HCT116 (cell line): ENCODE results near the gene TUBA8. TPM values are rescaled to one million over a fixed set of nuclear protein-coding genes. Genes with fewer than 3 reads are reported as not detected.

Source experiments
- ATAC-seq: fragments of 200-7000 bp; cut with Tn5 transposase; 2 replicates; pipeline ENCODE4 v1.9.1; 2020; ENCODE audit warnings: mild to moderate bottlenecking, moderate library complexity
- BruUV-seq: library from RNA; stranded (reverse); fragments of 400-500 nt; replicated peaks from 2 replicates; lab custom pipeline; 2021; lab: Mats Ljungman, UMichigan
- CTCF ChIA-PET: fragments of 300-600 bp; sonication (Branson Sonifier 250); formaldehyde crosslinking; loops from one replicate; lab custom pipeline; 2021; ENCODE audit warnings: antibody characterized with exemption; lab: Charles Lee
- POLR2A ChIA-PET: fragments of 300-600, 350-600 bp; sonication (Branson Sonifier 250); formaldehyde crosslinking; loops from one replicate; lab custom pipeline; 2021; ENCODE audit warnings: antibody characterized with exemption; lab: Charles Lee
- RAD21 ChIA-PET, 2 experiments: fragments of 300-600 bp; sonication (Branson Sonifier 250); formaldehyde crosslinking; loops; one replicate each; lab custom pipeline; 2023; ENCODE audit warnings: low total read pairs in 2 of 2; ENCODE audit not compliant: uncharacterized antibody in 2 of 2, unreplicated experiment in 2 of 2, low non-redundant PET in 1 of 2; lab: Charles Lee
- DNase-seq: peaks from one replicate; pipeline ENCODE4 v3.0.0-alpha.2; 2010; ENCODE audit warnings: low read depth, low spot score
- H2AFZ ChIP-seq: fragments of 200-600 bp; shearing (Covaris generic), sonication (generic); 2 replicates; pipeline ENCODE4 v1.6.1; 2017; ENCODE audit warnings: low read depth, mixed run types, mixed read lengths, antibody characterized with exemption, low read length; ENCODE audit not compliant: poor library complexity, severe bottlenecking
- H3K27ac ChIP-seq: 2 replicates; pipeline ENCODE4 v1.5.1; 2012; ENCODE audit warnings: low read depth, low read length
- H3K27me3 ChIP-seq: fragments of 200-600 bp; sonication (generic); 2 replicates; pipeline ENCODE4 v1.6.1; 2016; ENCODE audit warnings: mixed run types, low read length, mixed read lengths; ENCODE audit not compliant: insufficient read depth
- H3K36me3 ChIP-seq, 2 experiments: fragments of 200-500 bp in 1 of 2; fragments of 200-600 bp in 1 of 2; sonication (Bioruptor generic) in 1 of 2; sonication (generic) in 1 of 2; 2 replicates each; pipeline versions ENCODE4 v1.5.1 to v1.6.1; 2014 to 2016; ENCODE audit warnings: low read length in 2 of 2, inconsistent platforms in 1 of 2, mixed read lengths in 1 of 2, mixed run types in 1 of 2; ENCODE audit not compliant: insufficient read depth in 2 of 2, control insufficient read depth in 1 of 2
- H3K4me1 ChIP-seq, 2 experiments: fragments of 200-600 bp in 1 of 2; sonication (generic) in 1 of 2; 2 replicates each; pipeline versions ENCODE4 v1.5.1 to v1.6.1; 2012 to 2017; ENCODE audit warnings: low read length in 2 of 2, inconsistent platforms in 1 of 2, mild to moderate bottlenecking in 1 of 2, mixed read lengths in 1 of 2, mixed run types in 1 of 2, moderate library complexity in 1 of 2; ENCODE audit not compliant: insufficient read depth in 2 of 2, control insufficient read depth in 1 of 2
- H3K4me2 ChIP-seq: fragments of 200-600 bp; sonication (generic); 2 replicates; pipeline ENCODE4 v1.6.1; 2017; ENCODE audit warnings: mixed run types, low read length, mixed read lengths
- H3K4me3 ChIP-seq, 2 experiments: fragments of 200-600 bp in 1 of 2; sonication (generic) in 1 of 2; replicated peaks in 1 of 2; 2 replicates each; pipeline ENCODE4 v1.5.1; 2011 to 2016; ENCODE audit warnings: low read length in 2 of 2, control low read depth in 1 of 2, low read depth in 1 of 2, mild to moderate bottlenecking in 1 of 2, mixed read lengths in 1 of 2, mixed run types in 1 of 2
- H3K79me2 ChIP-seq: fragments of 200-600 bp; sonication (generic); 2 replicates; pipeline ENCODE4 v1.6.1; 2017; ENCODE audit warnings: mild to moderate bottlenecking, mixed run types, low read length, moderate library complexity, mixed read lengths; ENCODE audit not compliant: insufficient read depth
- H3K9ac ChIP-seq: fragments of 200-600 bp; sonication (generic); 2 replicates; pipeline ENCODE4 v1.6.1; 2016; ENCODE audit warnings: low read length, mixed read lengths
- H3K9me2 ChIP-seq: fragments of 200-600 bp; sonication (generic), shearing (Covaris generic); 2 replicates; pipeline ENCODE4 v1.6.1; 2017; ENCODE audit warnings: mixed run types, mild to moderate bottlenecking, moderate library complexity; ENCODE audit not compliant: insufficient read depth
- H3K9me3 ChIP-seq, 2 experiments: fragments of 200-500 bp in 1 of 2; fragments of 200-600 bp in 1 of 2; sonication (Bioruptor generic) in 1 of 2; sonication (generic) in 1 of 2; 2 replicates each; pipeline ENCODE4 v1.6.1; 2014 to 2017; ENCODE audit warnings: low read length in 2 of 2, mixed read lengths in 2 of 2, inconsistent platforms in 1 of 2, low read depth in 1 of 2, mild to moderate bottlenecking in 1 of 2, mixed run types in 1 of 2, moderate library complexity in 1 of 2; ENCODE audit not compliant: control insufficient read depth in 1 of 2, insufficient read depth in 1 of 2
- H4K20me1 ChIP-seq: fragments of 200-600 bp; sonication (generic), shearing (Covaris generic); 2 replicates; pipeline ENCODE4 v1.6.1; 2017; ENCODE audit warnings: mixed run types, mild to moderate bottlenecking, moderate library complexity; ENCODE audit not compliant: insufficient read depth
- CTCF ChIP-seq, 3 experiments: fragments of 200-600 bp in 1 of 3; sonication (generic) in 1 of 3; IDR thresholded peaks in 2 of 3; conservative IDR thresholded peaks in 1 of 3; 2 replicates each; pipeline ENCODE4 v1.5.1; 2012 to 2017; ENCODE audit warnings: low read depth in 2 of 3, low read length in 2 of 3, antibody characterized with exemption in 1 of 3, borderline replicate concordance in 1 of 3, control low read depth in 1 of 3, mild to moderate bottlenecking in 1 of 3, mixed read lengths in 1 of 3, mixed run types in 1 of 3, moderate library complexity in 1 of 3; ENCODE audit not compliant: insufficient read depth in 1 of 3
- ELF1 ChIP-seq: IDR thresholded peaks from 2 replicates; pipeline ENCODE4 v1.6.1; 2012; ENCODE audit warnings: low read depth, borderline replicate concordance
- EZH2 ChIP-seq: fragments of 200-600 bp; sonication (generic); IDR thresholded peaks from 2 replicates; pipeline ENCODE4 v1.6.1; 2017; ENCODE audit warnings: antibody characterized with exemption, mixed run types
- FOSL1 ChIP-seq: IDR thresholded peaks from 2 replicates; pipeline ENCODE4 v1.6.1; 2012; ENCODE audit warnings: low read depth
- RAD21 ChIP-seq: IDR thresholded peaks from 2 replicates; pipeline ENCODE4 v1.6.1; 2012; ENCODE audit warnings: low read depth, mild to moderate bottlenecking
- SIN3A ChIP-seq: IDR thresholded peaks from 2 replicates; pipeline ENCODE4 v1.6.1; 2012; ENCODE audit warnings: low read depth
- YY1 ChIP-seq: IDR thresholded peaks from 2 replicates; pipeline ENCODE4 v1.6.1; 2011; ENCODE audit warnings: low read length, low read depth, moderate library complexity, mild to moderate bottlenecking; ENCODE audit not compliant: insufficient replicate concordance; ENCODE audit errors: extremely low read depth
- intact Hi-C: fragments of 100-400 bp; cut with micrococcal nuclease; formaldehyde crosslinking; loops from 2 replicates; pipeline ENCODE4 v1.10.0; 2022
- total RNA-seq: library from RNA; stranded (reverse); gene quantifications from one replicate; pipeline ENCODE4 v1.2.1, GENCODE V29; 2021; ENCODE audit not compliant: unreplicated experiment

Gene TUBA8
- total RNA-seq, 1 experiment from 2014 or later: 2.3 TPM

GRCh38 chr22:18066181-18066859 is 44.3 kb upstream of the TUBA8 start (continued):
- TF ChIP-seq ELF1 (no peak), CTCF (IDR thresholded peaks at IDR 0.05 in 2 of 3, conservative IDR thresholded peaks at IDR 0.05 in 1 of 3; ENCODE audit: borderline replicate concordance in 1 of 3, insufficient read depth in 1 of 3, low read depth in 2 of 3, low read length in 2 of 3) (no peak), SIN3A (no peak), EZH2 (no peak), YY1 (no peak), FOSL1 (no peak)

GRCh38 chr22:18067121-18067520 is 43.5 kb upstream of the TUBA8 start:
- no peaks in the 10 kb centered on the region for H3K4me1 ChIP-seq
- H3K9me2 ChIP-seq: no peaks in the 10 kb centered on the region
- no peak for TF ChIP-seq RAD21
- no peaks in the 10 kb centered on the region; the same call in 1 of the 2 replicates for H3K27me3 ChIP-seq
- BruUV-seq: no TSS peak
- no peaks in the 10 kb centered on the region for H3K79me2 ChIP-seq
- H3K4me3 ChIP-seq: no peak overlapping the region
- RAD21 ChIA-PET: no interaction called here
- no peaks in the 10 kb centered on the region for H3K9me3 ChIP-seq
- no peak overlapping the region for H3K27ac ChIP-seq
- CTCF ChIA-PET: no interaction called here
- intact Hi-C loops: no loop called here
- no peak overlapping the region for H3K9ac ChIP-seq
- no peak for ATAC-seq
- POLR2A ChIA-PET: no interaction called here
- no peak overlapping the region for H2AFZ ChIP-seq
- H4K20me1 ChIP-seq: no peaks in the 10 kb centered on the region
- H3K36me3 ChIP-seq: no peaks in the 10 kb centered on the region
- no peak for DNase-seq
- H3K4me2 ChIP-seq: no peak overlapping the region
